GM12872 (cell line): ENCODE data around the gene SERPINB12.

Experiments used
- CTCF ChIP-seq: IDR thresholded peaks from 3 replicates; pipeline ENCODE4 v1.5.1; 2011; ENCODE audit warnings: low read depth, mild to moderate bottlenecking, low read length, moderate library complexity; ENCODE audit not compliant: insufficient read depth

The SERPINB12 gene

GRCh38 chr18:63586431-63586830 is 44.3 kb downstream of the SERPINB12 start:
- no peak for TF ChIP-seq CTCF

- no peak for TF ChIP-seq CTCF
Measured at GRCh38 chr18:63586966-63587365, 44.8 kb downstream of the SERPINB12 start, which contains the start of gene SERPINB13. SERPINB13 (plus strand) TSS chr18:63587343; CDS start chr18:63588668, 1,325 bp downstream.

- no peak for TF ChIP-seq CTCF
Measured at GRCh38 chr18:63588909-63589308, 46.7 kb downstream of the SERPINB12 start.

GRCh38 chr18:63590373-63590772 is 48.2 kb downstream of the SERPINB12 start:
- no peak for TF ChIP-seq CTCF

- TF ChIP-seq CTCF: no peak
Measured at GRCh38 chr18:63590966-63591695, 49.0 kb downstream of the SERPINB12 start.

GRCh38 chr18:63591725-63592124 is 49.6 kb downstream of the SERPINB12 start:
- TF ChIP-seq CTCF: no peak

- TF ChIP-seq CTCF: no peak
Measured at GRCh38 chr18:63592471-63592870, 50.3 kb downstream of the SERPINB12 start.
